DMS79 (cell line): ENCODE measurements around the gene FOXO3.

Experiments
- DNase-seq: peaks from one replicate; lab custom pipeline; 2025; lab: John Stamatoyannopoulos, UW

FOXO3 gene

DNA sequence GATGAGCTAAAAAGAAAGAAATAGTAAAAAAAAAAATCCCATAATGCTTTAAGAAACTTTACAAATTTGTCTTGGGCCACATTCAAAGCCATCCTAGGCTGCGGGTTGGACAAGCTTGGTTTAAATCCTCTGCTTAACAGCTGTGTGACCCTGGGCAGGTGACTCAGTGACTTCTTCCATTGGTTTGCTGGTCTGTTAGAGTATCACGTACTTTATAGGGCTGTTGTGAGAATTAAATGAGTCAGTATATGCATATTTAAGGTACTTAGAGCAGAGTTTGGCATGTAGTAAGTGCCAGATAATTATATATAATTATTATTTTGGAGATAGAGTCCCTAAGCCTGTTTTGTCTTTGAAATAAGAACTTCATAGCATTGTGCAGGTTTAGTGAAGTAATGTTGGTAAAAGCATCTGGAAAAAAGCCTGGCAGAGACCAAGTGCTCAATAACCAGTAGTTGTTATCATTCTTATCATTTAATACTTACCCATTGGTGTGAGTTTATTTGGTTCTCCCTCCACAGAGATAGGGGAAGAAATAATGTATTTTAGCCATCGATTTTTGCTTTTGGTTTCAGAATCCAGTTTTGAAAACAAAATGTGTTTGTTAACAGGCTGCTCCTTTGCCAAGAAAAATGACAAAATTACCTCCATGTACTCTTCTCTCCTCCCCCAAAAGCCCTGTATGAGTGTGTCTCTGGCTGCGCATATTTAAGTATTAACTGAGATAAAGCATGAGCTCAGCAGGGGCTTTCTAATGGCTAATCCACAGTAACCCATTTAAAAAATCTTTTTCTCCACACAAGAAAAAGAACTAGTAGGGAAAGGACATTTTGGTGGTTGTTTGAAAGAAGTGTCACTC is 67.2 kb downstream of the FOXO3 start:
- DNase-seq, result no peak

- DNase-seq, result no peak
These were observed 69.5 kb downstream of the FOXO3 start for GRCh38 chr6:108630050-108630714.

GRCh38 chr6:108632441-108632840 is 71.7 kb downstream of the FOXO3 start:
- no peak for DNase-seq

DNA sequence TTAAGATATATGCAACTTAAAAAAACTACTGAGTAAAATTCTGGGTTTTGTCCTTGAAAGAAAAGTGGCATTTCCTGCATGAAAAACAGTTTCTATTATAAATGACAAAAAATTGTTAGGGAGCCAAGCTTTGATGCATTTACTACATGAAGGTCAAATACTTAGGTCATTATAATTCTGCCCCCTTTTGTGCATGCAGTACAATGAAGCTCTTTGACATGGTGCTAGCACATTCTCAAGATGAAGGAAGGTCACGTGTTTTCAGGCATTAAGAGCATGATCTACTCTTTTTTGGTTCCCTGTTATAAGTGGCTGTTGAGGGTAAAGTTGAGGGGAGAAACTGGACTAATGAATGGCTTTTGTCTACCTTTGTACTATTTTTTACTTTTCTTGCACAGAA is 72.7 kb downstream of the FOXO3 start:
- no peak for DNase-seq

DNA sequence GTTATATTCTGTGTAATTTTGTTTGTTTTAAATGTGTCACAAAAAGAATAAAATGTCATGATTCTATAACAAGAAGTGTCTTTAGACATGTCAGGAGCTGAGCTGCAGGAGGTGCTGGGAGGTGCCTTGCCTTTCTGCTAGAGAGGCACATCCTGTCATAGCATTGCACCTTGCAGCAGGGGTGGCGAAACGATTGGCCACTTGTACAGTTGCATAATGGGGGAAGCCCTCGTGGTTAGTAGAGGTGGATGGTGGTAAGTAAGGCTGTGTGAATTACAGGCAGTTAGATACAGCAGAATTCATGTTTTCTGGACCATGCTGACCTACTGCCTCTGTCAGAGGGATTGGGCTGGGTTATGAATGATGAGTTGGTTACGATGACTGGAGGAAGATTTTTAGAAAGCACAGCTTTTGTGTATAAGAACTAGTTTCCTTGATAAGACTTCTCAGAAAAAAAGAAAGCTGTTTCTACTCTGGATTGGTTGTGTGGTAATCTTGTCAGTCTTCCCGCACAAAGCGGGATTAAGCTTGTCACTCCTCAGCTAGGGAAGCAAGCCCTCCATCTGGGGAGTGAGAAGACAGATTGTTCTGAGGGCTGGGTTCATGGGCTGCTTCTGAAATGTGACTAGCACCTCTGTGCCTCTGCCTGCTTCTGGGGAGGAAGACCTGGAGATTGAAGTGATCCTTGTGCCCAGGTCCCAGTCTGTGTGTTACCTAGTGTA is 74.9 kb downstream of the FOXO3 start:
- DNase-seq, result no peak

DNA sequence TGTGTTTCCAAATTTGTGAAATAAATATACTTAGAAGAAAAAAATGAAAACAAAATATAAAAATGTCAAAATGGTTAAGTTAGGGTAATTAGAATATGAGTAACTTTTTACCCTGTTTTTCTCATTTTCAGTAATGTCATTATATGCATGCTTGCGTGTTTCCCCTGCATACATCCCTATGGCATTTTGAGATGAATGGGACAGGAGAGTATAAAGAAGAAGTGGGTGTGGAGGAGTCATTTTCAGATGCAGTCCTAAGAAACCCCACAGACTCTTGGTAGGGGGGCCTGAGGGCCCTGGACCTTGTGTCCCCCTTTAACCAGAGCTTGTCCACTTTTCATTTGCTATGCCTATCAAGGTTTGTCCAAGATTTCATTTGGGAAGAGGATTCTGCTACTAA is 77.2 kb downstream of the FOXO3 start:
- DNase-seq, result no peak

GRCh38 chr6:108638993-108639392 is 78.3 kb downstream of the FOXO3 start:
- DNase-seq, result no peak

GRCh38 chr6:108640104-108640503 is 79.4 kb downstream of the FOXO3 start:
- DNase-seq, result no peak

DNA sequence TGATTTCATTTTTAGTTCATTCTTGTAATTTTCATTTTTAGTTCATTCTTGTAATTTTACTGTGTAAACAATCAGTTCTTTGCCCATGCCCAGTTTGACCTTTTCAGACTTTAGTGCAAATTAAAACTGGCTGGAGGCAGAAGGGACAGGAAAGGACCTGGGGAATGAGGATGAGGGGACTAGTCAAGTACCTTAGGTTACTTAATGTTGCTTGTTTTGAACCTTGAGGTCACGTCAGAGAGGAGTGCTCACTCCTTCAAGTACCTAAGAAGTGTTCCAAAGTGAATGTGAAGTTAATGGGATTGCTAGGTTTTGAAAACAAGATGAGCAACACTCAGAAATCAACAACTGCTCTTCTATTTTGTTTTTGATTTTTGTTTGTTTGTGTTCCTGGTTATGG is 82.5 kb downstream of the FOXO3 start:
- DNase-seq, result peak; percentile 6

GRCh38 chr6:108644252-108644651 is 83.5 kb downstream of the FOXO3 start:
- no peak for DNase-seq

GRCh38 chr6:108648191-108648590 is 87.5 kb downstream of the FOXO3 start:
- DNase-seq, result no peak

DNA sequence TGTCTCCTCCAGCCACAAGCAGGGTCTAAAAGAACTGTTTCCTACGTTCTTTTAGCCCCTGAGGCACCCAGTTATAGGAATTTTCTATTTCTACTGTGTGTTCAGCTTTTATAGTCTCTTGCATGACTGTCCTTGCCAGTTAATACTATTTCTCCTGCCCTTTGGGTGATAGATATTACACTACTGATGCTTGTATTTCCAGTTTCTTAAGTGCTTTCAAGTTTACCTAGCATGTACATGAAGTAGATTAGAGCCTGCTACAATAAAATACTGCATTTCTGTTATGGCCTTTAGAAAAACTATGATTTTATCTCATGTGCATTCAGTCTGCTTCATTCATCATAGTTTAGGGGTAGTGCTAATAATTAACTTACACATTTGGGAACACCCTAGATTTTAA is 89.6 kb downstream of the FOXO3 start:
- DNase-seq, result no peak

DNA sequence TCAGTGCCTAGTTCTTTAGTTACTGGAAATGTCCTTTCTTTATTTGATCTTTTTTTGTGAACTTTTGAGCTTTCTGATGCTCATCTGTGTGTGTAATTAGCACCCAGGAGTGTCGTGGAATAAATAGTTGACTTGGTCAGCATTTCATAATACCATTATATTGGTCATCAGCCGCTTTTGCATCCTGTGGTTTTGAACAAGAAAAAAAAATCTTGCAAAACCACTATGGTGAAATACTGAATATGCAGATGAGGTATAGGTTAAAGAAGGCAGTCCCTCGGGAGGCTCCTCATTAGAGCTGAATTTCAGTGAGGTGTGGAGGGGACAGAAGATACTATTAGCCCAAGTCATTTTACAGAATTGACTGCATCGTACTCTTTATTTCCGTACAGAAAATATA is 90.1 kb downstream of the FOXO3 start:
- DNase-seq, result no peak

- DNase-seq, result no peak
These were observed 90.9 kb downstream of the FOXO3 start for GRCh38 chr6:108651340-108652227.

- no peak for DNase-seq
These were observed 91.7 kb downstream of the FOXO3 start for GRCh38 chr6:108652375-108652774.

- no peak for DNase-seq
These were observed 93.2 kb downstream of the FOXO3 start for GRCh38 chr6:108653949-108654348.

DNA sequence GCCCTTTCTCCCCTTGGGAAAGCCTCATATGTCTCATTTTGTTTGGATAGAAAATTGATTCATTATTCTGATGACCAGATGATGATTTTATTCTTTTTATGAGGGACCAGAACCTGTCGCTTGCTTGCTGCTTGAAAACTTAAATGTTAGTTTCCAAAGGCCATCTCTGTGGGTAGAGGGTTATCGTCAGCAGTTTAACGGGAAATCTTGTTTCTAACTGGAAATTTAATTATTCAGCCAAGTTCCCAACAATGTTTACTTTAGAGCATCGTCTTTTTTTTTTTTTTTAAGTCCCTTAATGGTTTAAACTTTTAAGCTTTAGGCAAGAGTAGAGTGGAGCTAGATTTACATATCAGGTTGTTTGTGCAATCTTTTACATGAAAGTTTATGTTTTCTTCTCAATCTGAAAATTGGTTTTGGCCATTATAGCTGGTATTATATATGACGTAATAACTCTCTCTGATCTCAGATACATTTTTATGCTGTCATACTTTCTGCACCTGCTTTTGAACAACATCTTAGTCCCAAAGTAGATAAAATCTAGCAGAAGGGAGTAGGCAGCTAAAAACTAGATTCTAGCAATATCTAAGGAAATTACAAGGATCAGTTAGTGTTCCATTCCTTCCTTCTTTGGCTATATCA is 93.9 kb downstream of the FOXO3 start:
- no peak for DNase-seq

- no peak for DNase-seq
These were observed 95.3 kb downstream of the FOXO3 start for GRCh38 chr6:108655806-108656651.

- DNase-seq, result no peak
These were observed 96.1 kb downstream of the FOXO3 start for GRCh38 chr6:108656836-108657235.

GRCh38 chr6:108658174-108658573 is 97.5 kb downstream of the FOXO3 start:
- DNase-seq, result no peak
